Measurements from ENCODE around the gene C1orf87. TPM values are rescaled to one million over a fixed set of nuclear protein-coding genes. Genes with fewer than 3 reads are reported as not detected.

The C1orf87 gene
- total and polyA plus RNA-seq, 2 donors (not counting 3 experiments of a cell fraction or from before 2014, with no cell fraction given), result not detected

GRCh38 chr1:60111716-60112115, 38.1 kb upstream of the C1orf87 start:
- Histone ChIP-seq H3K4me2 (ENCODE audit: insufficient read depth, low read length) (no peak overlapping the region), H3K27ac (ENCODE audit: insufficient read depth, low read depth, low read length) (no peak overlapping the region), H3K36me3 (ENCODE audit: control insufficient read depth in 2 of 2, extremely low read depth in 1 of 2, insufficient read depth in 2 of 2, low read length in 2 of 2) (no peaks in the 10 kb centered on the region), H3K4me1 (ENCODE audit: control insufficient read depth, extremely low read depth, insufficient read depth, low read length) (no peaks in the 10 kb centered on the region), H3K4me3 (replicated peaks in 1 of 3; ENCODE audit: insufficient read depth in 1 of 3, low read depth in 1 of 3, low read length in 3 of 3) (no peak overlapping the region), H3K9me1 (replicated peaks; ENCODE audit: control insufficient read depth, extremely low read depth, insufficient read depth, low read length) (no peaks in the 10 kb centered on the region), H2AFZ (ENCODE audit: low read depth, low read length) (no peak overlapping the region), H3K27me3 (ENCODE audit: control insufficient read depth in 2 of 2, insufficient read depth in 2 of 2, low read length in 2 of 2) (no peaks in the 10 kb centered on the region), H4K20me1 (replicated peaks; ENCODE audit: control insufficient read depth, extremely low read depth, insufficient read depth, low read length) (no peaks in the 10 kb centered on the region), H3K9ac (replicated peaks; ENCODE audit: extremely low read depth, insufficient read depth, low read length) (no peak overlapping the region), H3K9me3 (replicated peaks; ENCODE audit: control insufficient read depth, insufficient read depth, low read length) (no peaks in the 10 kb centered on the region), H3K79me2 (ENCODE audit: control insufficient read depth, insufficient read depth, low read length) (no peaks in the 10 kb centered on the region)
- ChIA-PET CTCF (no interaction called here), POLR2A (no interaction called here)
- TF ChIP-seq FOS (IDR thresholded peaks at IDR 0.05; ENCODE audit: borderline replicate concordance, insufficient read depth, low read length), result no peak
- no peak for TF ChIP-seq CTCF (IDR thresholded peaks at IDR 0.05; ENCODE audit: extremely low read depth in 1 of 2, insufficient read depth in 1 of 2, low read depth in 1 of 2, low read length in 2 of 2)
- no peak for TF ChIP-seq JUN (IDR thresholded peaks at IDR 0.05; ENCODE audit: borderline replicate concordance, insufficient read depth, insufficient read length, low read depth)
- TF ChIP-seq, protein P1, sequence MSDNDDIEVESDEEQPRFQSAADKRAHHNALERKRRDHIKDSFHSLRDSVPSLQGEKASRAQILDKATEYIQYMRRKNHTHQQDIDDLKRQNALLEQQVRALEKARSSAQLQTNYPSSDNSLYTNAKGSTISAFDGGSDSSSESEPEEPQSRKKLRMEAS (IDR thresholded peaks at IDR 0.05; ENCODE audit: insufficient read depth, insufficient read length), result no peak
- no peak for TF ChIP-seq POLR2AphosphoS5 (IDR thresholded peaks at IDR 0.05; ENCODE audit: insufficient read depth, low read depth, low read length)
- no peak for TF ChIP-seq POLR2A (IDR thresholded peaks at IDR 0.05; ENCODE audit: low read depth, low read length)
- TF ChIP-seq GATA2 (IDR thresholded peaks at IDR 0.05; ENCODE audit: insufficient read depth, insufficient read length, low read depth, low read length), result no peak
- no peak for TF ChIP-seq MYC (IDR thresholded peaks at IDR 0.05; ENCODE audit: low read depth, low read length)
- TF ChIP-seq EZH2 (IDR thresholded peaks at IDR 0.05; ENCODE audit: borderline replicate concordance, low read depth, low read length, severe bottlenecking), result no peak
- DNase-seq (ENCODE audit: low read depth, low spot score) (no peak), FAIRE-seq (no peak)
- BruUV-seq (replicated peaks), result no TSS peak
- intact Hi-C loops (cut with micrococcal nuclease), result no loop called here
- dilution Hi-C loops (cut with MboI; ENCODE audit: extremely low pct_ligation_motif_present, low sequenced_read_pairs), result no loop called here

All from endothelial cell of umbilical vein (primary cell).